Epithelial cell of prostate (primary cell): Measurements from ENCODE around the gene KRTAP1-5.
"Not testable (repeated sequence)": the region's sequence is repeated elsewhere in the genome, so short reads cannot be mapped to it uniquely, and the experiment has no call there.

Experiments
- DNase-seq: peaks from one replicate; pipeline ENCODE4 v3.0.0-alpha.2; 2011; ENCODE audit warnings: low read depth, low spot score
- H3K27ac ChIP-seq: fragments of 450-650 bp; 2 replicates; pipeline ENCODE4 v1.5.1; 2017; ENCODE audit warnings: mild to moderate bottlenecking

KRTAP1-5 gene

DNA sequence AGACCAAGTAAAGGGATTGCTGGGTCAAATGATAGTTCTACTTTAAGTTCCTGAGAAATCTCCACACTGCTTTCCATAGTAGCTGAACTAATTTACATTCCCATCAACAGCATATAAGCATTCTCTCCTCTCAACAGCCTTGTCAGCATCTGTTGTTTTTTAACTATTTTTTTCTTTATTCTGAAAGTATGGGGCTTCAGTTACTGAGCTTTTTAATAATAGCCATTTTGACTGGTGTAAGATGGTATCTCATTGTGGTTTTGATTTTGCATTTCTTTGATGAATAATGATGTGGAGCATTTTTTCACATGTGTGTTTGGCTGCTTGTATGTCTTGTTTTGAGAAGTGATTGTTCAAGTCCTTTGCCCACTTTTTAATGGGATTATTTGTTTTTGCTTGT is 25.6 kb upstream of the KRTAP1-5 start:
- H3K27ac ChIP-seq, result no peak overlapping the region

GRCh38 chr17:41049110-41049509 is 22.1 kb upstream of the KRTAP1-5 start:
- H3K27ac ChIP-seq, result peak overlapping the region; percentile 6
- DNase-seq, result no peak

More for the DNA sequence above, 25.6 kb upstream of the KRTAP1-5 start:
- DNase-seq, result no peak

DNA sequence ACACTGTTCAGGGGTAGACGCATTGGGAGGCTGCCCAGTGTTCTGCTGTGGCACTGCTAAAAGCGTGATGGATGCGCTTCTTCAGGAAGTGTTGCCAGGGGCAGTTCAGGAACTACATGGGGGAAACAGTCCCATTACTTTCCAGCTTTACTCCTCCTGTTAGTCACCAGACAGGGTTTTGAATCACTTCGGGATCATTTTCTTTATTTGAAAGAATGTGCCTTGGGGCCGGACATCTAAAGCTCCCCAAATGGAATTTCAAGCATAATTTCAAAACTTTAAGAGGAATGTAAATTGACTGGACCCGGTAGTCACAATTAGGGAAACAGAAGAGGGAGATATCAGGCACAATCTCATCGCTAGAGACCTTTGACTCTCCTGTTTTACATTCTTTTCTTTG is 21.4 kb upstream of the KRTAP1-5 start:
- DNase-seq, result no peak
- peak overlapping the region; percentile 6 for H3K27ac ChIP-seq

DNA sequence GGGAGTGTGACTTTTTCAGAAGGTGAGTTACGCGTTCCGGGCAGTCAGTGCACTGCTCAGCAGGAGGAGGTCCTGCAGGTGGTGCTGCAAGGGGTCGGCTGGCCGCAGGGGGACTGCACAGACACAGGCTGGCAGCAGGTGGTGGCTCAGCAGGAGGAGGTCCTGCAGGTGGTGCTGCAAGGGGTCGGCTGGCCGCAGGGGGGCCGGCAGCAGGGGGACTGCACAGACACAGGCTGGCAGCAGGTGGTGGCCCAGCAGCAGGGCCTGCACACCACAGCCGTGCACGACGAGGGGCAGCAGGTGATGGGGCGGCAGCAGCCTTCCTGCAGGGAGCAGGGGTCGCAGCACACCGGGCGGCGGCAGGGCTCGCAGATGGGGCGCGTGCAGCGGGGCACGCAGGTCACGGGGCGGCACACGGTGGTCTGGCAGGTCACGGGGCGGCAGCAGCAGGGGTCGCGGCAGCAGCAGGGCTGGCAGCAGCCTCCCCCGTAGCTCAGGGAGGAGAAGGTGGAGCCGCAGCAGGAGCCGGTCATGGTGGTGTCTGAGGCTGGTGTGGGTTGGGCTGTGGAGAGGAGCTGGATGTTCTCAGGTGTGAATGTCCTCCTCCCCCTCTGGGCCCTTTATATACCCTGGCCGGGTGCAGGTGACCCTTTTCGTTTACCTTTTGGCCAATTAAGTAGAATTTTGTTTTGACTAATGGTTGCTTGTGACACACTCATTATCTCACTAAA is 19.9 kb upstream of the KRTAP1-5 start, which contains the start of gene KRTAP2-1:
Gene KRTAP2-1, minus strand, starts transcription at position 582 of the 731 bp plus-strand sequence. Its CDS starts 49 bp downstream, at position 533.
- not testable (repeated sequence) for H3K27ac ChIP-seq, DNase-seq

GRCh38 chr17:41042953-41043352 is 15.9 kb upstream of the KRTAP1-5 start:
- no peak overlapping the region for H3K27ac ChIP-seq
- DNase-seq, result no peak

DNA sequence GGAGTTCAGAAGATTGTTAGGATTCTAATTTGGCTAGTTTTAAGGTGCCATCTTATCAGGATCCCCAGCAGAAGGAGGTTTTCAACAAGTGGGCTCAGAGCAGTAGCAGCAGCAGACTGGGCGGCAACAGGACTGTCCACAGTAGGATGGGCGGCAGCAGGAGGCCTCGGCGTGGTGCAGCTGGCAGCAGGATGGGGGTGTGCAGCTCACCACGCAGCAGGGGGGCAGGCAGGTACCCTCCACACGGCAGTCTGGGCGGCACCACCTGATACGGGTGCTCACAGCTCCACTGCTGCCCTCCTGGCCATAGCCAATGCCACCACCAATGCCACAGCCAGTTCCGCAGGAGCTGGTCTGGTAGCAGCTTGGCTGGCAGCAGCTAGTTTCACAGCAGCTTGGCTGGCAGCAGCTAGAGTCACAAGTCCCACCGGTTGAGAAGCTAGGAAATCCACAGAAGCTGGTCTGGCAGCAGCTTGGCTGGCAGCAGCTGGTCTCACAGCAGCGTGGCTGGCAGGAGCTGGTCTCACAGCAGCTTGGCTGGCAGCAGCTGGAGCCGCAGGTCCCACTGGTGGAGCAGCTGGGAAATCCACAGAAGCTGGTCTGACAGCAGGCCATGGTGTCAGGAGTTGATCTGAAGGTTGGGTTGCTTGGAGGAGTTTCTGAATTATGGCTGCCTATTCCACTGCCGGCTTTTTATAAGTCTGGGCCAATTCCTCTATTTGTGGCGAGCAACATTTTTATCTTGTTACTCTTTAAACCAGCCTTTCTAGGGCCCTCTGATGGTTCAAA is 14.0 kb upstream of the KRTAP1-5 start, which contains the start of gene KRTAP1-1:
Gene KRTAP1-1, minus strand, starts transcription at position 668 of the 789 bp plus-strand sequence. Its CDS starts 53 bp downstream, at position 615.
- not testable (repeated sequence) for DNase-seq, H3K27ac ChIP-seq

DNA sequence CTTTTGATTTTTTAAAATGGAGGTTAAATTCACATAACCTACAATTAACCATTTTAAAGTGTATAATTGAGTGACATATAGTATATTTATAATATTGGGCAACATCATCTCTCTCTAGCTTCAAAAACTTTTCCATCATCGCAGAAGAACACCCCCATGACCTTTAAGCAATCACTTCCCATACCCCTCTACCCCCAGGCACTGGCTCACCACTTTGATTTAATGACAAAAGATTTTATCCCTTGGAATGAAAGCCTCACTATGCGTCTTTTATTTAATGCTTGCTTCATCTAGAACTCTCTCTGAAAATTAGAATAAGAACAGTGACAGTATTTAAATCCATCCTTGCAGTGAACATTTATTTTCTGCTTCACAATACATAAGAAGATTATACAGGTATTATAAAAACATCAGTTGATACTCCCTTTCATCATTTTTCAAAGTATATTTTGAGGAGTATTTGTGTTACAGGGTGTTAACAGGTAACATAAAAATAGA is 10.9 kb upstream of the KRTAP1-5 start:
- DNase-seq, result no peak

DNA sequence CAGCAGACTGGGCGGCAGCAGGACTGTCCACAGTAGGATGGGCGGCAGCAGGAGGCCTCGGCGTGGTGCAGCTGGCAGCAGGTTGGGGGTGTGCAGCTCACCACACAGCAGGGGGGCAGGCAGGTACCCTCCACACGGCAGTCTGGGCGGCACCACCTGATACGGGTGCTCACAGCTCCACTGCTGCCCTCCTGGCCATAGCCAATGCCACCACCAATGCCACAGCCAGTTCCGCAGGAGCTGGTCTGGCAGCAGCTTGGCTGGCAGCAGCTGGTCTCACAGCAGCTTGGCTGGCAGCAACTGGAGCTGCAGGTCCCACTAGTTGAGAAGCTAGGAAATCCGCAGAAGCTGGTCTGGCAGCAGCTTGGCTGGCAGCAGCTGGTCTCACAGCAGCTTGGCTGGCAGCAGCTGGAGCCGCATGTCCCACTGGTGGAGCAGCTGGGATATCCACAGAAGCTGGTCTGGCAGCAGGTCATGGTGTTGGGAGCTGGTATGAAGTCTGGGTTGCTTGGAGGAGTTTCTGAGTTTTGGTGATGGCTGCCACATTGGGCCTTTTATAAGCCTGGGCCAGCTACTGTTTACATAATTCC is 7.4 kb upstream of the KRTAP1-5 start, which contains the start of gene KRTAP1-3:
Gene KRTAP1-3, minus strand, starts transcription at position 529 of the 590 bp plus-strand sequence. Its CDS starts 53 bp downstream, at position 476.
- not testable (repeated sequence) for H3K27ac ChIP-seq, DNase-seq

More for the DNA sequence above, 10.9 kb upstream of the KRTAP1-5 start:
- no peak overlapping the region for H3K27ac ChIP-seq

GRCh38 chr17:41029633-41030245 is 2.7 kb upstream of the KRTAP1-5 start, which contains the start of gene KRTAP1-4:
Gene KRTAP1-4 (minus strand): TSS chr17:41030195. CDS start chr17:41030078, 117 bp downstream.
- DNase-seq, result no peak
- H3K27ac ChIP-seq, result no peak within 1 kb of the TSS

DNA sequence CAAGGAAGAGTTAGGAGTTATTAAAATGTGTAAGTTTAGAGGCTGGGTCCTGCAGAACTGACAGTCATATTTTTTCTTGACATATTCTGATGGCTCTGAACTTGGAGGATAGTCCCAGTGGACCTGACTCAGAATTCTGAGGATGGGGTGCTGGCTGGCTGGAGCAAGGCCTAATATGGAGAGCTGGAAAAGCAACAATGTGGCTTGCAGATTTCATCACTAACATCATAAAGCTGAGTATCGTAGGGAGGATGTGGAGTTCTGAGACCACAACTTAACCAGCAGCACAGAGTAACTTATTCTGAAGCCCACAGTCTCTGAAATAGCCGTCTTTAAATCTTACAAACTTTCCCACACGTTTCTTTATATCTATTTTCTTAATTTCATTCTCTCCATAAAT is 2.3 kb downstream of the KRTAP1-5 start:
- DNase-seq, result no peak
- H3K27ac ChIP-seq, result no peak overlapping the region

GRCh38 chr17:41020336-41020735 is 6.7 kb downstream of the KRTAP1-5 start:
- no peak overlapping the region for H3K27ac ChIP-seq
- DNase-seq, result no peak

DNA sequence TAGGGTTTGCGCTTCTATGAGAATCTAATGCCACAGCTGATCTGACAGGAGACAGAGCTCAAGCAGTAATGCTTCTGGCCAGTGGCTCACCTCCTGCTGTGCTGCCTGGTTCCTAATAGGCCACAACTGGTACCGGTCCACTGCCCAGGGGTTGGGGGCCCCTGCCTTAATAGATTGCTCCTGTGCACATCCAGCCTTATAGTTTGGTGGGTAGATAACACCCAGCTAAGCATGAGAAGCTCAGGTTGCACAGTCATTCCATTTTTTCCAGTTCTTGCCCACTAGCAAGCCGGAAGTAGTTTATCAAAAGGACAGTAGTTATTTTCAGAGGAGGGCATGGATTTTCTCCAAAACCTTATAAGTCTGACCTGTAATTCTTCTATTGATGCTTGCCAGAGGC is 7.6 kb downstream of the KRTAP1-5 start:
- DNase-seq, result no peak
- no peak overlapping the region for H3K27ac ChIP-seq

GRCh38 chr17:41018541-41018940 is 8.5 kb downstream of the KRTAP1-5 start:
- no peak overlapping the region for H3K27ac ChIP-seq
- no peak for DNase-seq

DNA sequence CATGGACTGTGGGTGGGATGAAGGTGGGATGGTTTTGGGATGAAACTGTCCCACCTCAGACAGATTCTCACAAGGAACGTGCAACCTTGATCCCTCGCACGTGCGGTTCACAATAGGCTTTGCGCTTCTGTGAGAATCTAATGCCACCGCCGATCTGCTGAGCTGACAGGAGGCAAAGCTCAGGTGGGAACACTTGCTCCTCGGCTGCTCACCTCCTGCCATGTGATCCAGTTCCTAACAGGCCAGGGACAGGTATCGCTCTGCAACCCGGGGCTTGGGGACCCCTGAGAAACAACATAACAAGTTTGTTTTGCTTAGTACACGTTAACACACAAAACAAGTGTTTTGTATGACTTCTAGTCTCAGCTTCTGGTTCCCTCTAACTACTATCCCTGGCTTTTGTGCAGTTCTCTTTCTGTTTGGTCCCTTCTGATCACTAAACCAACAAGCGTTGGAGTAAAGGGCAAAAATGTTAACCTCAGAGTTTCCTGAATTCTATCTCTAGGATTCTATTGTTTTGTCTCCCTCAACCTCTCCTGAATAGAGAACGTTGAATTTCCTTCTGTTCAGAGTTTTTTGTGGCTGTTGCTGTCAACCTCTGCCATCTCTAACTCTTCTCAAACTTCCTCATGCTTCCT is 10.3 kb downstream of the KRTAP1-5 start:
- no peak overlapping the region for H3K27ac ChIP-seq
- DNase-seq, result no peak

- no peak overlapping the region for H3K27ac ChIP-seq
- DNase-seq, result no peak
These were observed 11.6 kb downstream of the KRTAP1-5 start for GRCh38 chr17:41015454-41015853.

DNA sequence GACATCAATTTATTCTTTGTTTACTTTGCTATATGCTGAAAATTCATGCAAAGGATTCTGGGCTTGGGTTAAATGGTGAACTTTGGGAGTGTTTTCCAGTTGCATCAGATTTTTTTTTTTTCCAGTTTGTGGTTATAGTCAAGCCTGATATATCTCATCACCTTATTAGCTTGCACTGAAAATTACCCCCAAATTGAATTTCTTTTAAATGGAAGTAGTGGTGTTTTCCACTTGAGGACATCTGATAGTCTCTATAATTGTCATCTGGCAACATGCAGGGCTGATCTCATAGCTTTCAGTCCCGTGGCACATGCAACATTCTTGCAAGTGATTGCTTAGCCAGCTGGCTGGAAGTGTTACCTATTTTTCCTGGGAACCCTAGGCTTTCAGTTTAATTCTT is 13.4 kb downstream of the KRTAP1-5 start:
- H3K27ac ChIP-seq, result no peak overlapping the region
- no peak for DNase-seq

DNA sequence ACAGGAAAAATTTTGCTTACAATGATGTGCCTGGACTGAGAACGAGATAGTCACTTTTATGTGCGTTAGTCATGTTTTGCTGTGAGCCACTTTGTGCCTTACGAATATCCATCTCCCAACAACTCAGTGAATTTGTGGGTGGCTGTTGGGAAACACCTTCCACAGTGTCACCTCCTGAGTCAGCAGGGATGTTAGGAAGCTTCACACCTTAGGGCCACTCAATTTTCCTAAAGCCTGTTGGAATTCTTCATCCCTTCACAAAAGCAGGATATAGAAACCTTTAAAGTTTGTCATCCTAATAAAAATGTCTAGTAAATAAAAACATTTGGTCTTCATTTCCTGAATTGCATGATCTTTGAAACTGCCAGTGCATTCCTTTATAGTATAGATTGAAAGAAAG is 13.8 kb downstream of the KRTAP1-5 start:
- no peak for DNase-seq
- no peak overlapping the region for H3K27ac ChIP-seq

GRCh38 chr17:41012326-41013120 is 14.5 kb downstream of the KRTAP1-5 start:
- DNase-seq, result no peak
- no peak overlapping the region for H3K27ac ChIP-seq

DNA sequence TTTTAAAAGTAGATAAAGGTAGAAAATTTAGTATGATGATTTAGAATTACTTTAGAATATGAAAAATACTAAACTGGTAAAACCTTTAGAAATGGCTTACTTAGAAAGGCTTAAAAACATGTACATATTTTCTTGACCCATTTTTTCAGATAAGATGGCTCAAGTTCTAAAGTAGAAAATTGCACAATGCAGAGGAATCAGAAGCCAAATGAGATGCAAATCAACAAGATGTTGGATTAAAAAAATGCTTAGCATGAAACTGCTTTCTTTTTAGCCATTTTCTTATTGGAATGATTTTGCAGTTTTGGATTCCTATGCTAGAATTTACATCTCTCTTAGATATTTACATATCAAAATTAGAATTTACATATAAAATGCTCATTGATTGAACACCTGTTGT is 16.6 kb downstream of the KRTAP1-5 start:
- H3K27ac ChIP-seq, result no peak overlapping the region
- DNase-seq, result no peak
